ENCODE results near the gene TUBA4A. TPM values are rescaled to one million over a fixed set of nuclear protein-coding genes. Genes with fewer than 3 reads are reported as not detected.

Gene TUBA4A
- total and polyA plus RNA-seq, 9 of the 15 experiments (the other 6 are each of a cell fraction or from before 2014, with no cell fraction given), result 25.1 to 174 (median 42.4) TPM

DNA sequence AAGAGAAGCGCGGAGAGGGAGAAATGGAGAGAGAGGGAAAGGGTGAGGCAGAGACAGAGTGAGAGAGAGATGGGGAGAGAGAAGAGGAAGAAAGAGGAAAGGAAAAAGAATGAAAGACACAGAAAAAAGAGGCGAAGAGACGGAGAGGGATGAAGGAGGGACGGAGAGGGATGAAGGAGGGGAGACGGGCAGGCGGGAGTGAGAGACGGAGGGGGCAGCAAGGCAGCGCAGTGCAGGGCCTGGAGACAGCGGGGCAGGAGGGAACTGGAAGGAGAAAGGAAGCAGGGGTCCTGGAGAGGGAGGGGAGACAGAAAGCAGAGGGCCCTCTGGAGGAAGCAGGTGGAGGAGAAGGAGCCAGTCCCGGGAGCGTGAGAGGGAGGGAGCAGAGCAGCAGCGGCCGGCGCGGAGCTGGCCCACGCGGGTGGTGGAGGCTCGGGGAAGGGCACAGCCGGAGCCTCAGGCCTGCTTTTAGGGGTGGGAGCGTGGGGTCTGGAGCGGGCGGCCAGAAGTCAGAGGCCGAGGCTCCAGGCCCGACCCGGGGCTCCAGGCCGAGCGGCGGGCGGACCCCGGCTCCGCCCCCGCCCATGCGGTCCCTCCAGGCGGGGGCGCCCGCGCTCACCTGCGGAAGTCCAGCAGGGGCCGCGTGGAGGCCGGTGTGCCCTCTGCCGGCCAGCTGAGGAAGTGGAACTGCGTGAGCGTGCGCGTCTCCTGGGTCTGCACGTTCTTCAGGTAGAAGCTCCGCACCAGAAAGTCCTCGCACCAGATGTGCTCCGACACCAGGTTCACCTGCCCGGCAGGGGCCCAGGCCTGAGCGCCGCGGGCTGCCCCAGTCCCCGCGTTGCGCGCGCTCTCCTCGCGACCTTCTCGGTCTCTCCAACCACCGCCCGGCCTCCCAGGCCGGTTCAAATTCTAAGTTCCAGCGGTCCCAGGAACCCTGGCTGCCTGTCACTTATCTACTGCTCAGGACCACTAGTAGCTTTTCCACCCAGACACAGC, 40.9 kb upstream of the TUBA4A start (continued):
- TF ChIP-seq, protein P1, sequence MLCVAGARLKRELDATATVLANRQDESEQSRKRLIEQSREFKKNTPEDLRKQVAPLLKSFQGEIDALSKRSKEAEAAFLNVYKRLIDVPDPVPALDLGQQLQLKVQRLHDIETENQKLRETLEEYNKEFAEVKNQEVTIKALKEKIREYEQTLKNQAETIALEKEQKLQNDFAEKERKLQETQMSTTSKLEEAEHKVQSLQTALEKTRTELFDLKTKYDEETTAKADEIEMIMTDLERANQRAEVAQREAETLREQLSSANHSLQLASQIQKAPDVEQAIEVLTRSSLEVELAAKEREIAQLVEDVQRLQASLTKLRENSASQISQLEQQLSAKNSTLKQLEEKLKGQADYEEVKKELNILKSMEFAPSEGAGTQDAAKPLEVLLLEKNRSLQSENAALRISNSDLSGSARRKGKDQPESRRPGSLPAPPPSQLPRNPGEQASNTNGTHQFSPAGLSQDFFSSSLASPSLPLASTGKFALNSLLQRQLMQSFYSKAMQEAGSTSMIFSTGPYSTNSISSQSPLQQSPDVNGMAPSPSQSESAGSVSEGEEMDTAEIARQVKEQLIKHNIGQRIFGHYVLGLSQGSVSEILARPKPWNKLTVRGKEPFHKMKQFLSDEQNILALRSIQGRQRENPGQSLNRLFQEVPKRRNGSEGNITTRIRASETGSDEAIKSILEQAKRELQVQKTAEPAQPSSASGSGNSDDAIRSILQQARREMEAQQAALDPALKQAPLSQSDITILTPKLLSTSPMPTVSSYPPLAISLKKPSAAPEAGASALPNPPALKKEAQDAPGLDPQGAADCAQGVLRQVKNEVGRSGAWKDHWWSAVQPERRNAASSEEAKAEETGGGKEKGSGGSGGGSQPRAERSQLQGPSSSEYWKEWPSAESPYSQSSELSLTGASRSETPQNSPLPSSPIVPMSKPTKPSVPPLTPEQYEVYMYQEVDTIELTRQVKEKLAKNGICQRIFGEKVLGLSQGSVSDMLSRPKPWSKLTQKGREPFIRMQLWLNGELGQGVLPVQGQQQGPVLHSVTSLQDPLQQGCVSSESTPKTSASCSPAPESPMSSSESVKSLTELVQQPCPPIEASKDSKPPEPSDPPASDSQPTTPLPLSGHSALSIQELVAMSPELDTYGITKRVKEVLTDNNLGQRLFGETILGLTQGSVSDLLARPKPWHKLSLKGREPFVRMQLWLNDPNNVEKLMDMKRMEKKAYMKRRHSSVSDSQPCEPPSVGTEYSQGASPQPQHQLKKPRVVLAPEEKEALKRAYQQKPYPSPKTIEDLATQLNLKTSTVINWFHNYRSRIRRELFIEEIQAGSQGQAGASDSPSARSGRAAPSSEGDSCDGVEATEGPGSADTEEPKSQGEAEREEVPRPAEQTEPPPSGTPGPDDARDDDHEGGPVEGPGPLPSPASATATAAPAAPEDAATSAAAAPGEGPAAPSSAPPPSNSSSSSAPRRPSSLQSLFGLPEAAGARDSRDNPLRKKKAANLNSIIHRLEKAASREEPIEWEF (CRISPR knock-in tag; IDR thresholded peaks at IDR 0.05), result no peak
- TF ChIP-seq, protein P2, sequence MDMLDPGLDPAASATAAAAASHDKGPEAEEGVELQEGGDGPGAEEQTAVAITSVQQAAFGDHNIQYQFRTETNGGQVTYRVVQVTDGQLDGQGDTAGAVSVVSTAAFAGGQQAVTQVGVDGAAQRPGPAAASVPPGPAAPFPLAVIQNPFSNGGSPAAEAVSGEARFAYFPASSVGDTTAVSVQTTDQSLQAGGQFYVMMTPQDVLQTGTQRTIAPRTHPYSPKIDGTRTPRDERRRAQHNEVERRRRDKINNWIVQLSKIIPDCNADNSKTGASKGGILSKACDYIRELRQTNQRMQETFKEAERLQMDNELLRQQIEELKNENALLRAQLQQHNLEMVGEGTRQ (CRISPR knock-in tag; IDR thresholded peaks at IDR 0.05), result no peak
- TF ChIP-seq, protein P3, sequence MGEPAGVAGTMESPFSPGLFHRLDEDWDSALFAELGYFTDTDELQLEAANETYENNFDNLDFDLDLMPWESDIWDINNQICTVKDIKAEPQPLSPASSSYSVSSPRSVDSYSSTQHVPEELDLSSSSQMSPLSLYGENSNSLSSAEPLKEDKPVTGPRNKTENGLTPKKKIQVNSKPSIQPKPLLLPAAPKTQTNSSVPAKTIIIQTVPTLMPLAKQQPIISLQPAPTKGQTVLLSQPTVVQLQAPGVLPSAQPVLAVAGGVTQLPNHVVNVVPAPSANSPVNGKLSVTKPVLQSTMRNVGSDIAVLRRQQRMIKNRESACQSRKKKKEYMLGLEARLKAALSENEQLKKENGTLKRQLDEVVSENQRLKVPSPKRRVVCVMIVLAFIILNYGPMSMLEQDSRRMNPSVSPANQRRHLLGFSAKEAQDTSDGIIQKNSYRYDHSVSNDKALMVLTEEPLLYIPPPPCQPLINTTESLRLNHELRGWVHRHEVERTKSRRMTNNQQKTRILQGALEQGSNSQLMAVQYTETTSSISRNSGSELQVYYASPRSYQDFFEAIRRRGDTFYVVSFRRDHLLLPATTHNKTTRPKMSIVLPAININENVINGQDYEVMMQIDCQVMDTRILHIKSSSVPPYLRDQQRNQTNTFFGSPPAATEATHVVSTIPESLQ (CRISPR knock-in tag; IDR thresholded peaks at IDR 0.05), result no peak
- TF ChIP-seq HNRNPK (IDR thresholded peaks at IDR 0.05; ENCODE audit: low read depth, low read length, poor library complexity, severe bottlenecking), result no peak
- TF ChIP-seq, protein P4, sequence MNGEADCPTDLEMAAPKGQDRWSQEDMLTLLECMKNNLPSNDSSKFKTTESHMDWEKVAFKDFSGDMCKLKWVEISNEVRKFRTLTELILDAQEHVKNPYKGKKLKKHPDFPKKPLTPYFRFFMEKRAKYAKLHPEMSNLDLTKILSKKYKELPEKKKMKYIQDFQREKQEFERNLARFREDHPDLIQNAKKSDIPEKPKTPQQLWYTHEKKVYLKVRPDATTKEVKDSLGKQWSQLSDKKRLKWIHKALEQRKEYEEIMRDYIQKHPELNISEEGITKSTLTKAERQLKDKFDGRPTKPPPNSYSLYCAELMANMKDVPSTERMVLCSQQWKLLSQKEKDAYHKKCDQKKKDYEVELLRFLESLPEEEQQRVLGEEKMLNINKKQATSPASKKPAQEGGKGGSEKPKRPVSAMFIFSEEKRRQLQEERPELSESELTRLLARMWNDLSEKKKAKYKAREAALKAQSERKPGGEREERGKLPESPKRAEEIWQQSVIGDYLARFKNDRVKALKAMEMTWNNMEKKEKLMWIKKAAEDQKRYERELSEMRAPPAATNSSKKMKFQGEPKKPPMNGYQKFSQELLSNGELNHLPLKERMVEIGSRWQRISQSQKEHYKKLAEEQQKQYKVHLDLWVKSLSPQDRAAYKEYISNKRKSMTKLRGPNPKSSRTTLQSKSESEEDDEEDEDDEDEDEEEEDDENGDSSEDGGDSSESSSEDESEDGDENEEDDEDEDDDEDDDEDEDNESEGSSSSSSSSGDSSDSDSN (IDR thresholded peaks at IDR 0.05; ENCODE audit: borderline replicate concordance in 1 of 2, low read depth in 2 of 2, low read length in 2 of 2), result peak; percentile 54 to 83; a peak in 2 of 4 replicates
- TF ChIP-seq, protein P5, sequence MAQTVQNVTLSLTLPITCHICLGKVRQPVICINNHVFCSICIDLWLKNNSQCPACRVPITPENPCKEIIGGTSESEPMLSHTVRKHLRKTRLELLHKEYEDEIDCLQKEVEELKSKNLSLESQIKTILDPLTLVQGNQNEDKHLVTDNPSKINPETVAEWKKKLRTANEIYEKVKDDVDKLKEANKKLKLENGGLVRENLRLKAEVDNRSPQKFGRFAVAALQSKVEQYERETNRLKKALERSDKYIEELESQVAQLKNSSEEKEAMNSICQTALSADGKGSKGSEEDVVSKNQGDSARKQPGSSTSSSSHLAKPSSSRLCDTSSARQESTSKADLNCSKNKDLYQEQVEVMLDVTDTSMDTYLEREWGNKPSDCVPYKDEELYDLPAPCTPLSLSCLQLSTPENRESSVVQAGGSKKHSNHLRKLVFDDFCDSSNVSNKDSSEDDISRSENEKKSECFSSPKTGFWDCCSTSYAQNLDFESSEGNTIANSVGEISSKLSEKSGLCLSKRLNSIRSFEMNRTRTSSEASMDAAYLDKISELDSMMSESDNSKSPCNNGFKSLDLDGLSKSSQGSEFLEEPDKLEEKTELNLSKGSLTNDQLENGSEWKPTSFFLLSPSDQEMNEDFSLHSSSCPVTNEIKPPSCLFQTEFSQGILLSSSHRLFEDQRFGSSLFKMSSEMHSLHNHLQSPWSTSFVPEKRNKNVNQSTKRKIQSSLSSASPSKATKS (CRISPR knock-in tag; IDR thresholded peaks at IDR 0.05), result no peak
- TF ChIP-seq, protein P6, sequence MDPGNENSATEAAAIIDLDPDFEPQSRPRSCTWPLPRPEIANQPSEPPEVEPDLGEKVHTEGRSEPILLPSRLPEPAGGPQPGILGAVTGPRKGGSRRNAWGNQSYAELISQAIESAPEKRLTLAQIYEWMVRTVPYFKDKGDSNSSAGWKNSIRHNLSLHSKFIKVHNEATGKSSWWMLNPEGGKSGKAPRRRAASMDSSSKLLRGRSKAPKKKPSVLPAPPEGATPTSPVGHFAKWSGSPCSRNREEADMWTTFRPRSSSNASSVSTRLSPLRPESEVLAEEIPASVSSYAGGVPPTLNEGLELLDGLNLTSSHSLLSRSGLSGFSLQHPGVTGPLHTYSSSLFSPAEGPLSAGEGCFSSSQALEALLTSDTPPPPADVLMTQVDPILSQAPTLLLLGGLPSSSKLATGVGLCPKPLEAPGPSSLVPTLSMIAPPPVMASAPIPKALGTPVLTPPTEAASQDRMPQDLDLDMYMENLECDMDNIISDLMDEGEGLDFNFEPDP (CRISPR knock-in tag; IDR thresholded peaks at IDR 0.05), result no peak
- TF ChIP-seq ARID2 (IDR thresholded peaks at IDR 0.05), result no peak
- TF ChIP-seq TAF15 (IDR thresholded peaks at IDR 0.05; ENCODE audit: low read depth, low read length), result no peak
